Measurements from ENCODE around the gene SLC6A3.
"Not testable (repeated sequence)": the region's sequence is repeated elsewhere in the genome, so short reads cannot be mapped to it uniquely, and the experiment has no call there.

Gene SLC6A3

GRCh38 chr5:1463326-1464095 is 18.3 kb upstream of the SLC6A3 start:
- DNase-seq, result no peak

GRCh38 chr5:1462358-1462757 is 17.1 kb upstream of the SLC6A3 start:
- DNase-seq, result no peak

- no peak for DNase-seq
Observed at GRCh38 chr5:1461396-1461795, 16.2 kb upstream of the SLC6A3 start.

GRCh38 chr5:1460054-1460682 is 14.9 kb upstream of the SLC6A3 start:
- no peak for DNase-seq

- not testable (repeated sequence) for DNase-seq
Observed at GRCh38 chr5:1459435-1459834, 14.2 kb upstream of the SLC6A3 start.

GRCh38 chr5:1456110-1456881 is 11.1 kb upstream of the SLC6A3 start:
- not testable (repeated sequence) for DNase-seq

GRCh38 chr5:1453613-1454012 is 8.4 kb upstream of the SLC6A3 start:
- DNase-seq, result no peak

GRCh38 chr5:1449081-1449630 is 3.9 kb upstream of the SLC6A3 start:
- DNase-seq, result no peak

GRCh38 chr5:1448511-1449011 is 3.3 kb upstream of the SLC6A3 start:
- no peak for DNase-seq

GRCh38 chr5:1447671-1448361 is 2.6 kb upstream of the SLC6A3 start:
- DNase-seq, result no peak

GRCh38 chr5:1446602-1447343 is 1.5 kb upstream of the SLC6A3 start:
- no peak for DNase-seq

- no peak for DNase-seq
Observed at GRCh38 chr5:1445689-1446601, 705 bp upstream of the SLC6A3 start.

GRCh38 chr5:1444361-1445189 is 665 bp downstream of the SLC6A3 start:
- no peak for DNase-seq

- no peak for DNase-seq
Observed at GRCh38 chr5:1443991-1444360, 1.3 kb downstream of the SLC6A3 start.

- no peak for DNase-seq
Observed at GRCh38 chr5:1443171-1443570, 2.1 kb downstream of the SLC6A3 start.

GRCh38 chr5:1442222-1443145 is 2.8 kb downstream of the SLC6A3 start:
- DNase-seq, result no peak

- DNase-seq, result no peak
Observed at GRCh38 chr5:1441166-1441865, 3.9 kb downstream of the SLC6A3 start.

GRCh38 chr5:1440098-1440493 is 5.1 kb downstream of the SLC6A3 start:
- DNase-seq, result no peak
